ENCODE results near the gene ZNF10. TPM values are rescaled to one million over a fixed set of nuclear protein-coding genes. Genes with fewer than 3 reads are reported as not detected.

ZNF10 gene
- total RNA-seq, 1 experiment from 2014 or later: 12.4 TPM

GRCh38 chr12:133201888-133202287 lies 71.5 kb downstream of the ZNF10 start:
- Histone ChIP-seq H3K36me3 (ENCODE audit: control insufficient read depth, insufficient read depth, low read length) (peaks cover 15% of the 10 kb centered on the region), H3K9me3 (ENCODE audit: control insufficient read depth, insufficient read depth, low read depth, low read length) (peaks cover 67% of the 10 kb centered on the region), H3K27me3 (ENCODE audit: control insufficient read depth, insufficient read depth, low read length) (no peaks in the 10 kb centered on the region), H3K4me3 (ENCODE audit: low read depth in 2 of 2, low read length in 2 of 2) (no peak overlapping the region), H3K27ac (ENCODE audit: low read length) (no peak overlapping the region), H3K4me1 (ENCODE audit: control insufficient read depth, insufficient read depth, low read length) (no peaks in the 10 kb centered on the region)
- ATAC-seq: no peak
- POLR2A ChIA-PET: no interaction called here
- in situ Hi-C loops (cut with HindIII; ENCODE audit: low pct_unique_long_range_greater_than_20kb, low sequenced_read_pairs) (no loop called here), intact Hi-C loops (cut with micrococcal nuclease; ENCODE audit: unreplicated experiment) (no loop called here)
- TF ChIP-seq REST (IDR thresholded peaks at IDR 0.05; ENCODE audit: insufficient read depth in 1 of 2, low read depth in 2 of 2, low read length in 1 of 2) (no peak), TCF7L2 (IDR thresholded peaks at IDR 0.05; ENCODE audit: low read depth, low read length) (no peak), SIN3A (IDR thresholded peaks at IDR 0.05; ENCODE audit: borderline replicate concordance, insufficient read depth, low read depth, low read length) (no peak), POLR2AphosphoS5 (IDR thresholded peaks at IDR 0.05; ENCODE audit: low read depth, low read length) (no peak), CTCF (IDR thresholded peaks at IDR 0.05) (no peak)
- CTCF ChIA-PET: no interaction called here
- no peak for DNase-seq (ENCODE audit: low read depth, low spot score)
- no TSS peak for BruUV-seq (replicated peaks)

GRCh38 chr12:133202493-133203343 lies 72.3 kb downstream of the ZNF10 start:
- in situ Hi-C loops (cut with HindIII; ENCODE audit: low pct_unique_long_range_greater_than_20kb, low sequenced_read_pairs) (no loop called here), intact Hi-C loops (cut with micrococcal nuclease; ENCODE audit: unreplicated experiment) (no loop called here)
- Histone ChIP-seq H3K27me3 (ENCODE audit: control insufficient read depth, insufficient read depth, low read length) (no peaks in the 10 kb centered on the region), H3K4me3 (ENCODE audit: low read depth in 2 of 2, low read length in 2 of 2) (no peak overlapping the region), H3K27ac (ENCODE audit: low read length) (no peak overlapping the region), H3K9me3 (ENCODE audit: control insufficient read depth, insufficient read depth, low read depth, low read length) (peaks cover 69% of the 10 kb centered on the region), H3K4me1 (ENCODE audit: control insufficient read depth, insufficient read depth, low read length) (no peaks in the 10 kb centered on the region), H3K36me3 (ENCODE audit: control insufficient read depth, insufficient read depth, low read length) (peaks cover 15% of the 10 kb centered on the region)
- CTCF ChIA-PET: no interaction called here
- TF ChIP-seq TCF7L2 (IDR thresholded peaks at IDR 0.05; ENCODE audit: low read depth, low read length): no peak
- no peak for TF ChIP-seq SIN3A (IDR thresholded peaks at IDR 0.05; ENCODE audit: borderline replicate concordance, insufficient read depth, low read depth, low read length)
- TF ChIP-seq POLR2AphosphoS5 (IDR thresholded peaks at IDR 0.05; ENCODE audit: low read depth, low read length): no peak
- DNase-seq (ENCODE audit: low read depth, low spot score): no peak
- TSS peak; percentile 8 for BruUV-seq (replicated peaks)
- POLR2A ChIA-PET: no interaction called here
- ATAC-seq: no peak
